Panc1 (cell line): ENCODE measurements around the gene SECTM1. TPM values are rescaled to one million over a fixed set of nuclear protein-coding genes. Genes with fewer than 3 reads are reported as not detected.

Experiments used
- ATAC-seq: fragments of 200-7000 bp; cut with Tn5 transposase; 2 replicates; pipeline ENCODE4 v1.9.1; 2020; ENCODE audit warnings: mild to moderate bottlenecking, moderate library complexity
- BruUV-seq: library from RNA; stranded (reverse); fragments of 400-500 nt; replicated peaks from 2 replicates; lab custom pipeline; 2021; lab: Mats Ljungman, UMichigan
- CTCF ChIA-PET: fragments of 300-600 bp; sonication (Branson Sonifier 250); formaldehyde crosslinking; loops from one replicate; lab custom pipeline; 2022; ENCODE audit warnings: antibody characterized with exemption; lab: Charles Lee
- POLR2A ChIA-PET: fragments of 300-600 bp; sonication (Branson Sonifier 250); formaldehyde crosslinking; loops from one replicate; lab custom pipeline; 2022; ENCODE audit warnings: antibody characterized with exemption; lab: Charles Lee
- DNase-seq: peaks from one replicate; pipeline ENCODE4 v3.0.0-alpha.2; 2010; ENCODE audit warnings: low read depth, low spot score
- H3K27ac ChIP-seq: 2 replicates; pipeline ENCODE4 v1.5.1; 2011; ENCODE audit warnings: mild to moderate bottlenecking, low read length, inconsistent platforms
- H3K27me3 ChIP-seq: fragments of 200-500 bp; sonication (Bioruptor generic); 2 replicates; pipeline ENCODE4 v1.6.0; 2014; ENCODE audit warnings: low read length, inconsistent platforms; ENCODE audit not compliant: control insufficient read depth, insufficient read depth
- H3K36me3 ChIP-seq: fragments of 200-500 bp; sonication (Bioruptor generic); 2 replicates; pipeline ENCODE4 v1.5.1; 2014; ENCODE audit warnings: inconsistent platforms, mild to moderate bottlenecking, low read length, moderate library complexity; ENCODE audit not compliant: control insufficient read depth, insufficient read depth
- H3K4me1 ChIP-seq: 2 replicates; pipeline ENCODE4 v1.5.1; 2011; ENCODE audit warnings: inconsistent platforms, mild to moderate bottlenecking, low read length, moderate library complexity; ENCODE audit not compliant: control insufficient read depth, insufficient read depth
- H3K4me3 ChIP-seq, 2 experiments: 2 replicates each; pipeline ENCODE4 v1.5.1; 2011 to 2012; ENCODE audit warnings: low read depth in 2 of 2, low read length in 2 of 2, mild to moderate bottlenecking in 2 of 2, inconsistent platforms in 1 of 2, moderate library complexity in 1 of 2
- H3K9me3 ChIP-seq: fragments of 200-500 bp; sonication (Bioruptor generic); 2 replicates; pipeline ENCODE4 v1.5.1; 2014; ENCODE audit warnings: low read depth, mild to moderate bottlenecking, inconsistent platforms, low read length, moderate library complexity; ENCODE audit not compliant: control insufficient read depth, insufficient read depth
- CTCF ChIP-seq: fragments of 450-650 bp; IDR thresholded peaks from 2 replicates; pipeline ENCODE4 v1.5.1; 2017; ENCODE audit warnings: mild to moderate bottlenecking
- POLR2AphosphoS5 ChIP-seq: IDR thresholded peaks from 2 replicates; pipeline ENCODE4 v1.6.1; 2012; ENCODE audit warnings: mild to moderate bottlenecking, low read depth, low read length, moderate library complexity
- REST ChIP-seq, 2 experiments: IDR thresholded peaks; 2 replicates each; pipeline ENCODE4 v1.6.1; 2011 to 2012; ENCODE audit warnings: low read depth in 2 of 2, control low read depth in 1 of 2, low read length in 1 of 2, mild to moderate bottlenecking in 1 of 2, moderate library complexity in 1 of 2; ENCODE audit not compliant: insufficient read depth in 1 of 2
- SIN3A ChIP-seq: IDR thresholded peaks from 2 replicates; pipeline ENCODE4 v1.6.1; 2012; ENCODE audit warnings: low read depth, mild to moderate bottlenecking, low read length, moderate library complexity, borderline replicate concordance; ENCODE audit not compliant: insufficient read depth
- TCF7L2 ChIP-seq: IDR thresholded peaks from 2 replicates; pipeline ENCODE4 v1.6.1; 2011; ENCODE audit warnings: mild to moderate bottlenecking, low read depth, low read length, inconsistent platforms
- in situ Hi-C: cut with HindIII; loops from 2 replicates; pipeline ENCODE4 v1.10.0; 2016; ENCODE audit warnings: low sequenced_read_pairs, low pct_unique_long_range_greater_than_20kb
- intact Hi-C: fragments of 100-400 bp; cut with micrococcal nuclease; formaldehyde crosslinking; loops from one replicate; pipeline ENCODE4 v1.10.0; 2022; ENCODE audit not compliant: unreplicated experiment
- total RNA-seq: library from RNA; stranded (reverse); gene quantifications from one replicate; pipeline ENCODE4 v1.2.1, GENCODE V29; 2021; ENCODE audit not compliant: unreplicated experiment

The SECTM1 gene
- total RNA-seq, 1 experiment from 2014 or later: 5.4 TPM

- Histone ChIP-seq H3K4me1 (no peaks in the 10 kb centered on the region), H3K9me3 (no peaks in the 10 kb centered on the region), H3K27me3 (no peaks in the 10 kb centered on the region), H3K27ac (no peak overlapping the region), H3K36me3 (no peaks in the 10 kb centered on the region), H3K4me3 (no peak overlapping the region)
- ChIA-PET CTCF (interaction anchor here (0.6 kb wide), 1 partner anchor 61 kb away, joined by 4 read pairs; no protein-coding TSS in a partner anchor), POLR2A (no interaction called here)
- no peak for DNase-seq
- TF ChIP-seq SIN3A: no peak
- TF ChIP-seq REST (IDR thresholded peaks at IDR 0.05; ENCODE audit: insufficient read depth in 1 of 2, low read depth in 2 of 2, low read length in 1 of 2): no peak
- TF ChIP-seq CTCF: no peak
- TF ChIP-seq POLR2AphosphoS5: no peak
- TF ChIP-seq TCF7L2: no peak
- intact Hi-C loops: no loop called here
- no TSS peak for BruUV-seq
- in situ Hi-C loops: no loop called here
- ATAC-seq: no peak
These were observed 34.4 kb upstream of the SECTM1 start for GRCh38 chr17:82367724-82368524.

GRCh38 chr17:82366749-82367148, 33.2 kb upstream of the SECTM1 start:
- Histone ChIP-seq H3K36me3 (no peaks in the 10 kb centered on the region), H3K27me3 (no peaks in the 10 kb centered on the region), H3K4me3 (no peak overlapping the region), H3K4me1 (no peaks in the 10 kb centered on the region), H3K9me3 (no peaks in the 10 kb centered on the region), H3K27ac (no peak overlapping the region)
- in situ Hi-C loops: no loop called here
- TF ChIP-seq REST (IDR thresholded peaks at IDR 0.05; ENCODE audit: insufficient read depth in 1 of 2, low read depth in 2 of 2, low read length in 1 of 2) (no peak), CTCF (no peak), POLR2AphosphoS5 (no peak), SIN3A (no peak), TCF7L2 (no peak)
- no TSS peak for BruUV-seq
- intact Hi-C loops: no loop called here
- POLR2A ChIA-PET: no interaction called here
- CTCF ChIA-PET: no interaction called here
- ATAC-seq: no peak
- DNase-seq: no peak
